PC-9 (cell line): Measurements from ENCODE around the gene MYO1A. TPM values are rescaled to one million over a fixed set of nuclear protein-coding genes. Genes with fewer than 3 reads are reported as not detected.

Experiments
- BruUV-seq: library from RNA; stranded (reverse); fragments of 400-500 nt; replicated peaks from 2 replicates; lab custom pipeline; 2021; lab: Mats Ljungman, UMichigan
- CTCF ChIA-PET: fragments of 300-600 bp; sonication (Branson Sonifier 250); formaldehyde crosslinking; loops from one replicate; lab custom pipeline; 2022; ENCODE audit warnings: antibody characterized with exemption; lab: Charles Lee
- POLR2A ChIA-PET: fragments of 300-600 bp; sonication (Branson Sonifier 250); formaldehyde crosslinking; loops from one replicate; lab custom pipeline; 2022; ENCODE audit warnings: antibody characterized with exemption; ENCODE audit not compliant: unreplicated experiment; lab: Charles Lee
- DNase-seq, 2 experiments: peaks; one replicate each; pipeline versions ENCODE4 v3.0.0 to v3.0.0-alpha.2; 2015 to 2022; ENCODE audit warnings: mixed read lengths in 1 of 2
- H2AFZ ChIP-seq: fragments of 200-600 bp; sonication (generic); 2 replicates; pipeline ENCODE4 v1.8.1; 2017; ENCODE audit warnings: antibody characterized with exemption
- H3F3A ChIP-seq: fragments of 200-600 bp; sonication (generic); 2 replicates; pipeline ENCODE4 v1.8.1; 2017; ENCODE audit warnings: antibody characterized with exemption, mild to moderate bottlenecking, low read depth; ENCODE audit not compliant: insufficient read depth
- H3K27ac ChIP-seq: fragments of 200-600 bp; sonication (generic); 2 replicates; pipeline ENCODE4 v1.6.1; 2016; ENCODE audit warnings: mixed run types
- H3K27me3 ChIP-seq: fragments of 200-600 bp; sonication (generic); 2 replicates; pipeline ENCODE4 v1.6.1; 2016; ENCODE audit warnings: low read depth, mixed run types; ENCODE audit not compliant: insufficient read depth
- H3K36me3 ChIP-seq: fragments of 200-600 bp; sonication (generic); 2 replicates; pipeline ENCODE4 v1.6.1; 2016; ENCODE audit warnings: low read depth, mixed run types
- H3K4me1 ChIP-seq: fragments of 200-600 bp; sonication (generic); replicated peaks from 2 replicates; pipeline ENCODE4 v1.6.1; 2016; ENCODE audit warnings: mixed run types; ENCODE audit not compliant: insufficient read depth
- H3K4me2 ChIP-seq: fragments of 200-600 bp; sonication (generic); 2 replicates; pipeline ENCODE4 v1.6.1; 2017; ENCODE audit warnings: mixed run types
- H3K4me3 ChIP-seq: fragments of 200-600 bp; sonication (generic); 2 replicates; pipeline ENCODE4 v1.6.1; 2016; ENCODE audit warnings: mixed run types
- H3K79me2 ChIP-seq: fragments of 200-600 bp; sonication (generic); 2 replicates; pipeline ENCODE4 v1.6.1; 2017; ENCODE audit warnings: low read depth, mixed run types
- H3K9me2 ChIP-seq: fragments of 200-600 bp; sonication (generic); 2 replicates; pipeline ENCODE4 v1.8.1; 2017; ENCODE audit warnings: mild to moderate bottlenecking; ENCODE audit not compliant: insufficient read depth
- H3K9me3 ChIP-seq: fragments of 200-600 bp; sonication (generic); 2 replicates; pipeline ENCODE4 v1.8.1; 2016; ENCODE audit warnings: low read depth; ENCODE audit not compliant: insufficient read depth
- H4K20me1 ChIP-seq: fragments of 200-600 bp; sonication (generic); 2 replicates; pipeline ENCODE4 v1.8.1; 2017; ENCODE audit not compliant: insufficient read depth
- CTCF ChIP-seq: fragments of 200-600 bp; sonication (generic); conservative IDR thresholded peaks from 2 replicates; pipeline ENCODE4 v1.6.1; 2017; ENCODE audit warnings: mixed run types, antibody characterized with exemption, mild to moderate bottlenecking, moderate library complexity
- EZH2 ChIP-seq: fragments of 200-600 bp; sonication (generic); IDR thresholded peaks from 2 replicates; pipeline ENCODE4 v1.8.0; 2017; ENCODE audit warnings: antibody characterized with exemption, low read depth
- intact Hi-C: fragments of 100-400 bp; cut with micrococcal nuclease; formaldehyde crosslinking; loops from one replicate; pipeline ENCODE4 v1.10.0; 2022; ENCODE audit not compliant: unreplicated experiment
- total RNA-seq: library from RNA; stranded (reverse); gene quantifications from 2 replicates; pipeline ENCODE4 v1.2.3, GENCODE V29; 2021

MYO1A gene
- total RNA-seq, 1 experiment from 2014 or later: not detected

GRCh38 chr12:57047981-57048380 is 1.9 kb downstream of the MYO1A start:
- Histone ChIP-seq H2AFZ (no peak overlapping the region), H3K27me3 (peaks cover 60% of the 10 kb centered on the region; the same call in 1 of the 2 replicates), H3K9me2 (no peaks in the 10 kb centered on the region), H3K36me3 (no peaks in the 10 kb centered on the region), H3K27ac (no peak overlapping the region), H3K4me2 (no peak overlapping the region), H3K9me3 (no peaks in the 10 kb centered on the region), H3K79me2 (no peaks in the 10 kb centered on the region), H3K4me3 (no peak overlapping the region), H4K20me1 (no peaks in the 10 kb centered on the region), H3F3A (no peaks in the 10 kb centered on the region), H3K4me1 (no peaks in the 10 kb centered on the region)
- no peak for DNase-seq
- ChIA-PET CTCF (no interaction called here), POLR2A (no interaction called here)
- BruUV-seq: no TSS peak
- intact Hi-C loops: no loop called here
- TF ChIP-seq EZH2 (no peak), CTCF (no peak)

GRCh38 chr12:57046947-57047890 is 2.7 kb downstream of the MYO1A start:
- CTCF ChIA-PET: no interaction called here
- intact Hi-C loops: no loop called here
- Histone ChIP-seq H3K4me2 (no peak overlapping the region), H3K79me2 (no peaks in the 10 kb centered on the region), H3K4me1 (no peaks in the 10 kb centered on the region), H3K4me3 (no peak overlapping the region), H3K9me2 (no peaks in the 10 kb centered on the region), H4K20me1 (no peaks in the 10 kb centered on the region), H3K9me3 (no peaks in the 10 kb centered on the region), H3K27ac (no peak overlapping the region), H2AFZ (no peak overlapping the region), H3K27me3 (peaks cover 65% of the 10 kb centered on the region; the same call in 1 of the 2 replicates), H3F3A (no peaks in the 10 kb centered on the region), H3K36me3 (no peaks in the 10 kb centered on the region)
- POLR2A ChIA-PET: no interaction called here
- TF ChIP-seq CTCF (no peak), EZH2 (no peak)
- no TSS peak for BruUV-seq
- no peak for DNase-seq

- Histone ChIP-seq H3K27me3 (peaks cover 68% of the 10 kb centered on the region), H3K9me3 (no peaks in the 10 kb centered on the region), H4K20me1 (no peaks in the 10 kb centered on the region), H3K4me3 (no peak overlapping the region), H3F3A (no peaks in the 10 kb centered on the region), H3K36me3 (no peaks in the 10 kb centered on the region), H3K27ac (no peak overlapping the region), H3K4me1 (no peaks in the 10 kb centered on the region), H3K4me2 (no peak overlapping the region), H3K79me2 (no peaks in the 10 kb centered on the region), H3K9me2 (no peaks in the 10 kb centered on the region), H2AFZ (no peak overlapping the region)
- BruUV-seq: no TSS peak
- CTCF ChIA-PET: no interaction called here
- DNase-seq: no peak
- intact Hi-C loops: no loop called here
- POLR2A ChIA-PET: no interaction called here
- TF ChIP-seq EZH2 (no peak), CTCF (no peak)
Measured at GRCh38 chr12:57046086-57046791, 3.7 kb downstream of the MYO1A start.
